Stimulated activated CD8-positive, alpha-beta memory T cell treated with anti-CD3 and anti-CD28 coated beads, Interleukin-12 subunit alpha, Interleukin-12 subunit beta, amount 100 ng/mL, for 24 hours (primary cell): ENCODE results near the gene SLC22A6.
A peak's percentile ranks its signal among the peaks of the same experiment; 100 is the strongest.

Experiments used
- DNase-seq: peaks from one replicate; pipeline ENCODE4 v3.0.0-alpha.2; 2020; ENCODE audit errors: extremely low read depth

SLC22A6 gene, protein sequence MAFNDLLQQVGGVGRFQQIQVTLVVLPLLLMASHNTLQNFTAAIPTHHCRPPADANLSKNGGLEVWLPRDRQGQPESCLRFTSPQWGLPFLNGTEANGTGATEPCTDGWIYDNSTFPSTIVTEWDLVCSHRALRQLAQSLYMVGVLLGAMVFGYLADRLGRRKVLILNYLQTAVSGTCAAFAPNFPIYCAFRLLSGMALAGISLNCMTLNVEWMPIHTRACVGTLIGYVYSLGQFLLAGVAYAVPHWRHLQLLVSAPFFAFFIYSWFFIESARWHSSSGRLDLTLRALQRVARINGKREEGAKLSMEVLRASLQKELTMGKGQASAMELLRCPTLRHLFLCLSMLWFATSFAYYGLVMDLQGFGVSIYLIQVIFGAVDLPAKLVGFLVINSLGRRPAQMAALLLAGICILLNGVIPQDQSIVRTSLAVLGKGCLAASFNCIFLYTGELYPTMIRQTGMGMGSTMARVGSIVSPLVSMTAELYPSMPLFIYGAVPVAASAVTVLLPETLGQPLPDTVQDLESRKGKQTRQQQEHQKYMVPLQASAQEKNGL

DNA sequence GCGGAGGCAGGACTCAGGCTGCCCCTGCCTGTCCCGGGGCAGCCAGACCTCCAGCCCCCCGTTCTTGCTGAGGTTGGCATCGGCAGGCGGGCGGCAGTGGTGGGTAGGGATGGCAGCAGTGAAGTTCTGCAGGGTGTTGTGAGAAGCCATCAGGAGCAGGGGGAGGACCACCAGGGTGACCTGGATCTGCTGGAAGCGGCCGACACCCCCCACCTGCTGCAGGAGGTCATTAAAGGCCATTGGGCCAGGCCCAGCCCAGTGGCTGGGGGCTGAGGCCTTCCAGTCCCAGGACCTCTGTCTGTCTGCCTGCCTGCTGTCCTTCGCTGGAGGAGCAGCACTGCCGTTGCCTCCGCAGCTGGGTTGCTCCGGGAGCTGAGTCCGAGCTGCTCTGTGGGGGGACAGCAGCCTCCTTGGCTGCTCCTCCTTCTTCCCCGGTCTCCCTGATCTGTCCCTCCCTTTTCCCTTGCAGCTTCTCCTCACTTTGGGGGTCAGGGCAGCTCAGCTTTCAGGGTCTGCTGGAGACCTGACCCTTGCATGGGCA, at the start of gene SLC22A6:
Gene SLC22A6, minus strand, starts transcription at position 517 of the 541 bp plus-strand sequence. Its CDS starts 277 bp downstream, at position 240.
- no peak for DNase-seq

DNA sequence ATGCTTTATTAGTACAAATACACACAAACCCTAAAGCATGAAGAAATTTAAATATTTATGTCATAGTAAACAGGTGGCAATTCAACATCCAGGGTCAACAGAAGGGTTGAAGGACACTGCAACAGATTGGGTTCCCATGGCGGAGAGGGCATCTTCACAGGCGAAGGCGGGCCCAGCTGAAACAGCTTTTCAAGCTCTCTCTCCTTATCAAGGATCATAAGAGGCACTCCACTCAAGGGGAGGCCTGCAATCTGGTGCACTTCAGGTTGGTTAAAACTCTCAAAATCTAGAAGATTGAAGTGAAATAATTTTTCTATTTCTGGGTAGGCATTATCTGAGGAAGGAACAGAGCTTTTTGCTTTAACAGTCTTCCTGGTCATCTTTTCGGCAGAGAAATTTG, 47.7 kb upstream of the SLC22A6 start:
- DNase-seq = no peak

DNA sequence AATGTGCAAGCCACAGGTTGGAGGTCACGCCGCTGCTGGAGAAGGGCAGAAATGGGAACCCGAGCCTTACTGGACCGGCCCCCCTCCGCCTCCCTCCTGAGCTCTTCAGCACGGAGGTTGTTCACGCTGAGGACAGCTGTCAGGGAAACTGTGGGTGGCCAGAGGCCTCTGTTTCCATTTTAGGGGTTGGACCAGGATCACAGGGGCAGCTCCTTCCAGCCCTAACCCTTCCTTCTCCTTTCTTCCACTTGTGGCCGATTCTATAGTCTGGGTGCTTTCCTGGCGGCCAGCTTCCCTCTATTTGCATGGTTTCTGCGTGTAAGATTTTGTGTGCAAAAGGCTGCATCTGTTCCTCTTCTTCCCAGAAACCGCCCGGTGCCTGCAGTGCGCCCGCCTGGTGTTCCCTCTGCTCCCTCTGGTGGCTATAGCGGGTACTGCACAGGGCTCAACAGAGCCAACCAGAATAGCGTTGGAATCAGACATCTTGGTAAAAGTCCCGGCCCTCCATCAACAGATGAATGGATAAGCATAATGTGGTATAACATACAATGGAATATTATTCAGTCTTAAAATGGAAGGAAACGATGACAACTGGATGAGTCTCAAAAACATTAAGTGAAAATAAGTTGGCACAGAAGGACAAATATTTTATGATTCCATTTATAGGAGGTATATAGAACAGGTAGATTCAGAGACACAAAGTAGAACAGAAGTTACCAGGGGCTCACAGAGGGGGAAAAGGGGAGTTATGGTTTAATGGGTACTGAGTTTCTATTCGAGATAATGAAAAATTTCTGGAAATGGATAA, 39.3 kb upstream of the SLC22A6 start:
- peak; percentile 56 for DNase-seq

DNA sequence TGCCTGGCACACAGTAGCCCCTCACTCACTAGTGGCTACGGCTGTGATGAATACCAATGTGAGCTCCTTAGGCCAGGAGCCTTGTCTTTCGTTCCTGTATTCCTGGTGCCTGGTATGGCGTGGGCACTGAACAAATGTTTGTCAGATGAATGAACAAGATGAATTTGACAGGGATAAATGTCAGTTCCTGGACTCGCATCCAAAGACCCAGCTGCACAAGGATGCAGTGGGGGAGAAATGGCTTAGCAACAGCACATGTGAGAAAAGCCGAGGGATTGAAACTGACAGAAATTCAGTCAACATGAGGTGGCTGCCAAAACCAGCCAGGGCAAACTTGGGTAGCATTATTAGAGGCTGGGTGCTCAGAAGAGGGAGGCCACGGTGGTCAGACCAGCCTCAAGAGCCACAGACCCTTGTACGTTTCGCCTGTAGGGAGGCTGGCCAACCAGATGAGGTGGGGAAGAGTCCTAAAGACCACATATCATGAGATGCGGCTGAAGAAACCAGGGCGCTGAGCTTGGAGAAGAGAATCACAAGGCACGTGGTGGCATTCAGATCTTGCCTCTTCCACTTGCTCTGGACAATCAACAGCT, 38.6 kb upstream of the SLC22A6 start:
- DNase-seq = no peak

DNA sequence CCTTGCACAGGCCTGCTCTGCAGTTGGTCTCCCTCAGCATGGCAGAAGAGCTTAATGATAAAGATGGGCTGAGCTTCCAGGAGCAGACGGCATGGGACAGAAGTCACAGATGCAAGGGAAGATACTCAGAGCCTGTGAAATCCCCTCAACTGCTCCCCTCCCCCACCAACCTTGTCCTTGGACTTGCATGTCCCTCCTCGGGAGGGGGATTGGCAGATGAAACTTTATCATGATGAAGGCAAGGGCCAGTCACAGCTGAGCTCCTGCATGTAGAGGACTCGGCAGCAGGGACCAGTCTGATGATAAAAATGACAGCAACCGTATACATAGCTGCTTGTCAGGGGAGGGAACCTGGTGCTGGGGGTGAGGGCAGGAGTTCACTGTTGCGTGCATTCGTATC, 37.7 kb upstream of the SLC22A6 start:
- no peak for DNase-seq

DNA sequence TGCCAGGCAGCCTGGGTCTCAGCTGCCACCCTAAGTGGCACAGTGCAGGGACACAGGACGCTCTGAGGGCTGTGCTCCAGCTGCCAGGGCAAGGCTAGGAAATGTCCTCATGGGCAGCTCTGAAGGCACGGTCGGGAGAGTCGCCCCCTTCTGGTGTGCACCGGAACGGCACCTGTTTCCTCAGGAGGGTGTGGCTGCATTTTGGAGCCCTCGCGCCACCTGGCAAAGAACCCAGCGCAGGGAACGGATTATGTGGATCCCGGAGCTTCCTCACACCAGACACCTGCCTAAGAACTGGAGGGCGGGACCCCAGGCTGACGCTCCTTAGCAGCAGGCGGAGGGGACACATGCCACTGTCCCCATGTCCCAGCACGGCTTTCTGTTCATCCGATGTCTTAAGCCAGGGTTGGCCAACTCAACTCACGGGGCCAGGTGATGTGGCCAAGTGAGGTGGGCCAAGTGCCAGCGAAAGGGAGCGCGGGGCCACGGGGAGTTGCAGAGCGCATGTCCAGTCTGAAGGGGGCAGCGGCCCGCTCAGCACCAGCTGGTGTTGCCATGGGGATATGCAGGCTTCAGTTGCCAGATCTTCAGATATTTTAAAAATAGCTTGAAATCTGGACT, 36.0 kb upstream of the SLC22A6 start:
- no peak for DNase-seq

DNA sequence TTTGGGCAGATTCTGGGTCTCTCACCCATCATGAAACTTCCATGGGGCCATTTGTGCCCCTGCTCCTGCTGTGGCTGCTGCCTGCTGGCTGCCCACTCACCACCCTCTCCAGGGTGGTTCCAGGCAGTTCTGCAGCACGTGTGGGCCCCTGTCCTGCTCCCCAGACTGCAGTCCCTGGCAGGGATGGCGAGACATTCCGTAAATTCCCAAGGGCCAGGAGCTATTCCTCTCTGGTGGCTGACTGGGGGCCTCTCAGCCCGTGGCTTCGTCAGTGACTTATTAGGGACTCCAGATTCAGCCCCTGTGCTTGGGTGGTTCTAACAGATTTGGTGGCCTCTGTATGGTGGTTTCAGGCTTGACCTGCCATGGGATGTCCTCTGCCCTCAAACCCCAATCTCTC, 34.7 kb upstream of the SLC22A6 start:
- DNase-seq = no peak

DNA sequence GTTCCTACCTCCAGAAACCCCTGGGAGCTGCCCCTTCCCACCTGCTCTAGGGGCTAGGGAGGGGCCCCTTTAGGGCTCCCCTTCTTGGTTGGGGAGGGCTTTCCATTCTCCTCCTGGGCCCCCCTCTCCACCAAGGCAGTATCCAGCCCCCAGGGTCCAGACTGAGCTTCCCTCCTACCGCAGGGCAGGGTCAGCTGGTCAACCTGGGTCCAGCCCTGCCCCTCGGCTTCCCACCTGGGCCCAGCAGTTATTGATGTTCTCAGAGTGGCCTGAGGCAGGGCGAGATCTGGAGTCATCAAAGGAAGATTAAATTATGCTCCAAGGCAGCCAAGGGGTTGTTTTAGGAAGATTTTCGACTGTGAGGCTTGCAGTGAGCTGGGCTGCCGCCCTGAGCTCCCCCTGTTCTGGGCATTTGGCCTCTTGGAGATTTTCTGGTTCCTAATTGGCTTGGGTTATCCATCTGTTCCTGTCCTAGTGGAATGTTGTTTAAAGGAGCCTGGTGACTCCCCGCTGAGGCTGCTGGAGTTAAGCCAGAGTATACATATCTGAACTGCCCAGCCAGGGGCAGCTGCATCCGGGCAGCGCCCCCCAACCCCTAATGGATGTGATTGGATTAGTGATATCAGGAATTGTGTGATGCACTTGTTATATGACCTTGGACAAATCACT, 32.7 kb upstream of the SLC22A6 start:
- no peak for DNase-seq

DNA sequence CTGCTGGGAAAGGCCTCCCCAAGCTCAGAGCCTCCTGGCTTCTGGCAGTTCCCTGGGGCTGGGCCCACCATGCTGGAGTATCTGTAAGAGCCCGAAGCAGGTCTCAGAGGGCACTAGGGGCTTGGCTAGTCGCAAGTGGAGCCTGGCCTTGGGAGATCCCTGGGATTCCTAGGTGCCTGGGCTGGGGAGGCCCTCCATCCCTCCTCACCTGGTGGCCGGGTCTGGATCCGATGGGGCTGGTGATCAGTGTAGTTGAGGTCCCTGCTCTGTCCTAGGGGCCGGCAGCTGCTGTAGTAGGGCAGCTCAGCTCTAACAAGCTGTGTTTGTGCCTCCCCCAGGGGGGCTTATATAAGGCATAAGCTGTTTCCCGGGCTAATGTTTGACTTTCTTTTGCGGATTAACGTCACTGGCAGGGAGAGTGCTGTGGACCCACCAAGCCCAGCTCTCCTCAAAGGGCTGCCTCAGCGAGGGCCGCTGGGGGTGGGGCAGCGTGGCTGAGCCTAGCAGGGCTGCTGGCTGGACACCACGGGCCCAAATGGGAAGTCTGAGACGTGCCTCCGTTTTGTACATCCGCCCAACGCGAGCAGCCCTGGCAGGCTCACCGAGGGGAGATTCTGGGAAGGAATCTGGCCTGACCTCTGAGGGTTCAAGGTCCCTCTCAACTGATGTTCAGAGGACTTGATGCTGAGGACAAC, 30.9 kb upstream of the SLC22A6 start, which contains the start of gene SLC22A8:
Gene SLC22A8, minus strand, starts transcription at position 321 of the 695 bp plus-strand sequence. CDS start 883 bp downstream, outside the sequence.
- no peak for DNase-seq

DNA sequence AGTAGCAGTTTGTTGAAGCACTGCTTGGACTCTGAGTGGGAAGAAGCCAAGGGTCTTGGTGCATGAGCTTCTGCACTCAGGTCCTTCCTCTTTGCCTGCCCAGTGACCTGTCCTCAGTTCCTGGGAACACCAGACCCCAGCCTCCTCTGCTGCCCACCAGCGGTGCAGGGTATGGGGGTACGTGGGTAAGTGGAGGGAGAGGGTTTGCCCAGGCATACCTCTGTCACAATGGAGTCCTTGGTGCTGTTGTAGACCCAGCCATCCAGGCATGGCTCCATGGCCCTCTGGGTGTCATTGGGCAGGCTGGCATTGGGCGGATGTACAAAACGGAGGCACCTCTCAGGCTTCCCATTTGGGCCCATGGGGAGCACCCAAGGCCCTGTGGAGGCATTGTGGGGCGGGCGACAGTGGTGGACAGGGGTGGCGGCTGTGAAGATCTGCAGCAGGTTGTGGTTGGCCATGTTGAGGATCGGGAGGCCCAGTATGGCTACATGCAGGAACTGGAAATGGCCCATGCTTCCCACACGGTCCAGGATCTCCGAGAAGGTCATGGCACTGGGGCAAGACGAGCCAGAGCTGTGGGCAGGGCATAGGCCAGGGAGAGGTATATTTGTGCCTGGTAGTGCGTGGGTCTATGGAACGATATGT, 29.8 kb upstream of the SLC22A6 start:
- no peak for DNase-seq

DNA sequence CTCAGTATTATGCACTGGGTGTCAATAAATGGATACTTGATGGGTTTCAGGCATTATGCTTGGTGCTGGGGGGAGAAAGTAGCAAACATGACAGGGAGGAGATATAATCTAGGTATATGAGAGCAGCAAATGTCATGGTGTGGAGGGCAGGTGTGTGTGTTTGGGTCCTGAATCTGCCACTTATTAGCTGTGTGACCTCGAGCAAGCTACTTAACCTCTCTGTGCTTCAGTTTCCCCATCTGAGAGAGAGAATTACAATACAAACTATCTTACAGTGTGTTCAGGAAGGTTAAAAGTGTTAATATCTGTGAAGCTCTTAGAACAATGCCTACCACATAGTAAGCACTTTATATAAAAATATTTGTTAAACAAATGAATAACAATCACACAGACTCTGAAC, 28.1 kb upstream of the SLC22A6 start:
- DNase-seq = no peak

DNA sequence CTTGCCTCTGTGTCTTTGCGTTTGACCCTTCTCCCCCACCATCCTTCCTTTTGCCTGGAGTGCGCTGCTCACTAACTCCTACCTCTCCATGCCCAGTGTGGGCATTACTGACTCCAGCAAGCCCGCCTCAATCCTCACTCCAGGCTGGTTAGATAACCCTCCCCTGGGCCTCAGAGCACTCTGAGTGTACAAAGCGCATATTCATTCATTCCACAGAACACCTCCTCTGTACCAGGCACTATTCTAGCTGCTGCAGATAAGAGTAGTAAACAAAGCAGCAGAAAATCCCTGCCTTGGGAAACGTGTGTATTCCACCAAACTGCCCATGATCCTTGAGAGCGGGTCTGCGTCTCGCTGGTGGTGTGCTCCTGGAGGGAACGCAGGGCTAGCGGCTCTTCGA, 27.7 kb upstream of the SLC22A6 start:
- DNase-seq = no peak

DNA sequence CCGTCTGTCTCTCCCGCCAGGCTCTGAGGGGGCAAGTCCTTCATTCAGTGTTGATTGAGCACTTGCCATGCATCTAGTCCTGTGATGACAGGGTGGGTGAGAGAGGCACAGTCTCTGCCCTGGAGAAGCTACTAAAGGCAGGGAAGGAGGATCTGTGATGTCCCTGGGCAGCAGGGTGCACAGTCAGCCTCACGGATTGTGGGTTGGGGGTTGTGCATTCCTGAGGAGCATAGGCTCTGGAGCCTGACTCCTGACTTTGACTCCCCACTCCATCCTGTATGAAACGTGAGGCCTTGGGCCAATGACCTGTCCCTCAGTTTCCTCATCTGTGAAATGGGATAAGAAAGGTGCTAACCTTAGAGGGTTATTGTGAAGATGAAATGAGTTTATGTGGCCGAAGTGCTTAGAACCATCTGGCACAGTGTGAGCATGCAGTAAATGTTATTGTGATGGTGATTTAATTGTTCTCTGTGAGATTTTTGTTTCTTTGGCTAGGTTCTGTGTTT, 26.2 kb upstream of the SLC22A6 start:
- no peak for DNase-seq

DNA sequence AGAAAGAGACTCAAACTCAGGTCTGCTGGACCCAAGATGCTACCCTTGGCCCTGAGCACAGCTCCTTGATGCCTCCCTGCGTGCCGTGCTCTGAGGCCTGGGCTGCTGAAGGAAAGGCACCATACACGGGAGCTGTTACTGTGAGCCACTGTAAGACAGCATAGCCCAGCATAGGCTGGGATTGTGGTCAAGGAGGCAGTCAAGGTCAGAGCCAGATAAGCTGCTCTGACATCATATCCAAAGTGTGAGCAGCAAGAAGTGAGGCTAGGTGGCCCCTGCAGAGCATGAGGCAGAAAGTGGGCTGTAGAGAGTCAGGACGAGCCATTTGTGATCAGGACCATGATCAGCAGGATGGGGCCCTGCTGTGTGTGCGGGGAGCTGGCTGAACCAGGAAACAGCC, 23.2 kb upstream of the SLC22A6 start:
- no peak for DNase-seq

DNA sequence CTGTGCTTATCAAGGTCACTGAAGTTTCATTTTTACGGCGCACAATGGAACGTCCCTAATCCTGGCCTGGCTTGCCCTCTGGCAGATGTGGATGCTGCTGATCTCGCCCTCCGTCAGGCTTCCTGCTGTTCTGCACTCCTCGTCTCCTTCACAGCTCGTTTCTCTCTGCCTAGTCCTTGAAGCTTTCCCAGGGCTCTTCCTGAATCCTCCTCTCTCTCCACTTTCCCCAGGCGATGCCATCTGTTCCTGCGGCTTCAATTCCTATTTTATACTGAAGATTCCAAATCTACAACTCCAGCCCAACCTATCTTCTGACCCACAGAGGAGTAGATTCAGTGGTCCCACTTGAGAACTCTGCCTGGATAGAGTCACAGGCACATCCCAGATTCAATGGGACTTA, 16.7 kb upstream of the SLC22A6 start:
- no peak for DNase-seq

DNA sequence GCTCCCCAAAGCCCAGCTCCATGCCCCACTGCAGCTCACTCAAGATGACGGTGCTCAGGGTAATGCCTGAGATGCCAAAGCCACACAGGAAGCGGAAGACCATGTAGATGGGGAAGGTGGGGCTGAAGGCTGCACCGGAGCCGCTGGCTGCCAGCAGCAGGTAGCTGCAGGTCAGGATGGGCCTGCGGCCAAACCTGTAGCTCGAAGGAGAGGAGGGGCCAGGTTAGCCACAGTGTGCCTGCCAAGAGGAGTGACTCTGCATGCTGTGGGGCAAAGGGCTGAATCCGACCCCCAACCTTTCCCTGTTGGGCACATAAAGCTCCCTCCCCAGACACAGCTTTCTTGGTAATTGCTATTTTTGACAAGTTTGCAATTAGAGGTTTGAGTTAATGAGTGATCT, 14.9 kb upstream of the SLC22A6 start:
- no peak for DNase-seq

DNA sequence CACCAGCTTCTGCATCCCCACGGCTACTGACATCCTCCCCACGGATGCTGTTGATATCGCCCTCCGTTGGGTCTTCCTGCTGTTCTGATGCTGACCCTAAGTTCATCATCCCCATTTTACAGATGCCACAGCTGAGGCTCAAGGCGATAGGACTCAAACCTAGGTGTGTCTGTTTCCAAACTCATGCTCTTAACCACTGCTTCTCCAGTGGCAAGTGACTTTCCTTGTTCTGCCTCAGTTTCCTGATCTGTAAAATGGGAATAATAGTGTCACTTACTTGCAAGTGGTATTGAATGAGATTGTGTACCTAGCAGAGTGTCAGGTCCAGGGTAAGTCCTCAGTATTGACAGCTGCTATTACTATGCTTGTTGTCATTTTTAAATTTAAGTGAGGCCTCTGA, 14.4 kb upstream of the SLC22A6 start:
- no peak for DNase-seq

DNA sequence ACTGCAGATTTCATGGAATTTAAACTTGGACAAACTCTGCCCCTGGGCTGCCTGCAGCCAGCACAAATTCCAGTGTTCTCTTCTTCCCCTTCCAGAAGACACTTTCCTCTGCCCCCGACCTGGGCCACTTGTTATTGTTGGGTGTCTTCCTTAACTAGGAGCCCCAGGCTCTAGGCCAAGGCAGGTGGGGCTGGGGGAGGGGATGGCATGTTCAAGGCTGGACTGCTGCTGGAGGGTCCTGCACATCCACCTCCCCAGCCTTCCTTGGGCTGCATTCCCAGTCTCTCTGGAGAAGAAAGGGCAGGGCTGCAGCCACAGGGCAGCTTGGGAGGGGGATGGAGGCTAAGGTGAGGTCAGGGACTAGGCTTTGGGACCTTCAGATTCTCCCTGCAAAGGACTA, 11.5 kb upstream of the SLC22A6 start:
- no peak for DNase-seq

DNA sequence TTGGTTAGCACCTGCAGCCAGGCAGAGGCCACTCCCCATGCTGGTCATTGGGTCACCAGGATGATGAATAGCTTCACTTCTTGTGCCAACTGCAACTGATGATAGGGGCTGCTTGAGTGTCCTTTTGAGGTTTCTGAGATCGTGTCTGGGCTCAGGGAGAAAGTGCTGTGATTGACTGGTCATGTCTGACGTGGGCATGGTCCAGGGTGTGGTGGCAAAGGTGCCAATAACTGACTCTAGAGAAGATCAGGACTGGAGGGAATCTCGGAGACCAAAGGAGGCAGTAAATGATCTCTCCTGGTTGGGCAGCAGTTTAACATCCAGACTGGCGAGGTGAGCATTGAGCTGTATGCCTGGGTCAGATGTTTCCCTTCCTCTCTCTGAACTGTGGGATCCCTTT, 10.0 kb upstream of the SLC22A6 start:
- DNase-seq = no peak

DNA sequence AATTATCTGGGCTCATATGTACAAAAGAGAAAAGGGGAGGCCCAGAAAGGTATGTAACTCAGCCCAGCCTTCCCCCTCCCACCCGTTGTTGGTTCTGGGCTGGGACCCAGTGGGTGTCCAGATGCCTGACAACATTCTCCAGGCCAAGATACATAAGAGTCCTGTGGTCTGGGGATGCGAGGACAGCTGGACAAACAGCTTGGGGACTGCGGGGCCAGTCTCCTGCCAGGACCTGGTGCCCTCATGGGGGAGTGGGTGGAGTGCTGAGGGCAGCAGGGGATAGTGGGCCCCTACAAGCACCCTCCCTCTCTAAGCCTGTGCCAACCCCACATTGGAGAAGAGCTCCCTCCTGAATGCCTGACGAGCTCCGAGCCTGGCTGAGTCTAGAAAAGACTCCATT, 3.5 kb upstream of the SLC22A6 start:
- DNase-seq = no peak
